Thoracic aorta (tissue), 2 donors: ENCODE results near the gene ILKAP. TPM values are rescaled to one million over a fixed set of nuclear protein-coding genes. Genes with fewer than 3 reads are reported as not detected.

Experiments used
- ATAC-seq: fragments of 150-250 bp; one replicate; pipeline ENCODE4 v1.8.0; 2017; ENCODE audit warnings: low read depth; ENCODE audit not compliant: insufficient number of reproducible peaks, low FRiP score
- DNase-seq: peaks from one replicate; pipeline ENCODE4 v3.0.0-alpha.2; 2020; ENCODE audit warnings: low spot score
- H3K27ac ChIP-seq, 2 donors: fragments of 200-600 bp; sonication (generic); 1 replicate in 1 of 2; 2 replicates in 1 of 2; pipeline ENCODE4 v1.5.1; 2016; ENCODE audit warnings: mild to moderate bottlenecking in 2 of 2, moderate library complexity in 2 of 2
- H3K27me3 ChIP-seq: fragments of 200-600 bp; sonication (generic); replicated peaks from 2 replicates; pipeline ENCODE4 v1.6.0; 2016; ENCODE audit warnings: mild to moderate bottlenecking; ENCODE audit not compliant: insufficient read depth
- H3K36me3 ChIP-seq: fragments of 200-600 bp; sonication (generic); one replicate; pipeline ENCODE4 v1.5.1; 2016
- H3K4me1 ChIP-seq, 2 donors: fragments of 200-600 bp; sonication (generic); 1 replicate in 1 of 2; 2 replicates in 1 of 2; pipeline versions ENCODE4 v1.5.1 to v1.6.0; 2016; ENCODE audit warnings: low read depth in 2 of 2, mild to moderate bottlenecking in 1 of 2; ENCODE audit not compliant: control insufficient read depth in 1 of 2
- H3K4me3 ChIP-seq: fragments of 200-600 bp; sonication (generic); 2 replicates; pipeline ENCODE4 v1.5.1; 2016; ENCODE audit warnings: mild to moderate bottlenecking
- H3K9me3 ChIP-seq: fragments of 200-600 bp; sonication (generic); 2 replicates; pipeline ENCODE4 v1.5.1; 2016
- total RNA-seq, 2 donors: library from RNA; depleted of rRNA; stranded (reverse); fragments of >200 nt; gene quantifications; one replicate each; pipeline versions ENCODE4 v1.1.0 to v1.2.3, GENCODE V29; 2016
- TF ChIP-seq, protein P1 (sequence below): fragments of 200-600 bp; sonication (generic); IDR thresholded peaks from one replicate; pipeline ENCODE4 v1.5.1; 2019; ENCODE audit warnings: antibody characterized with exemption

Gene ILKAP
- total RNA-seq, 2 donors from 2014 or later: 28.6 to 58.0 TPM

DNA sequence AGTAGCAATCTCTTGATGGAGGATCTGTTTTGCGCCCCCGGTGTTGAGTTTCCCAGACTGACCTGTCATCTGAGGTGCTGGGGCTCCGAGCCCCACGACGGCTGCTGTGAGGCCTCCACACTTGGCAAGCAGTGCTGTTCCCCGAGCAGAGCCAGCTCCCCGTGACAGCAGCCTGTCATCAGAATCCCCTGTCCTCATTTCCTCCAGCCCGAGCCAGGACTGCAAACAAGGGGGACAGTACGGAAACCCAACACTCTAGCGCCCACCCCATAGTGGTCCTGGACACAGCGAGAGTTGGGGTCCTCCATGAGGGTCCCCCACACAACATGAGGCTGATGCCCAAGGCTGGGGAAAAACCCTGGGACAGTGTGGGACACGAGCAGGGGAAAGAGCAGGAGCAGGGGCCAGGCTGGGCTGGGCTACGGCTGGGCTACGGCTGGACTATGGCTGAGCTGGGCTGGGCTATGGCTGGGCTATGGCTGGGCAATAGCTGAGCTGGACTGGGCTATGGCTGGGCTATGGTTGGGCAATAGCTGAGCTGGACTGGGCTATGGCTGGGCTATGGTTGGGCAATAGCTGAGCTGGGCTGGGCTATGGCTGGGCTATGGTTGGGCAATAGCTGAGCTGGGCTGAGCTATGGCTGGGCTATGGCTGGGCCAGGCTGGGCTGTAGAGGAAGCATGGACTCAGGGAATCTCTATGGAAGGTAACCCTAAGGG lies 66.5 kb downstream of the ILKAP start:
- no peaks in the 10 kb centered on the region for H3K36me3 ChIP-seq
- TF ChIP-seq, protein P1, sequence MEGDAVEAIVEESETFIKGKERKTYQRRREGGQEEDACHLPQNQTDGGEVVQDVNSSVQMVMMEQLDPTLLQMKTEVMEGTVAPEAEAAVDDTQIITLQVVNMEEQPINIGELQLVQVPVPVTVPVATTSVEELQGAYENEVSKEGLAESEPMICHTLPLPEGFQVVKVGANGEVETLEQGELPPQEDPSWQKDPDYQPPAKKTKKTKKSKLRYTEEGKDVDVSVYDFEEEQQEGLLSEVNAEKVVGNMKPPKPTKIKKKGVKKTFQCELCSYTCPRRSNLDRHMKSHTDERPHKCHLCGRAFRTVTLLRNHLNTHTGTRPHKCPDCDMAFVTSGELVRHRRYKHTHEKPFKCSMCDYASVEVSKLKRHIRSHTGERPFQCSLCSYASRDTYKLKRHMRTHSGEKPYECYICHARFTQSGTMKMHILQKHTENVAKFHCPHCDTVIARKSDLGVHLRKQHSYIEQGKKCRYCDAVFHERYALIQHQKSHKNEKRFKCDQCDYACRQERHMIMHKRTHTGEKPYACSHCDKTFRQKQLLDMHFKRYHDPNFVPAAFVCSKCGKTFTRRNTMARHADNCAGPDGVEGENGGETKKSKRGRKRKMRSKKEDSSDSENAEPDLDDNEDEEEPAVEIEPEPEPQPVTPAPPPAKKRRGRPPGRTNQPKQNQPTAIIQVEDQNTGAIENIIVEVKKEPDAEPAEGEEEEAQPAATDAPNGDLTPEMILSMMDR: no peak
- ATAC-seq (no peak), DNase-seq (no peak)
- H3K4me1 ChIP-seq: peaks cover 14 to 43% of the 10 kb centered on the region in 2 donors
- no peak overlapping the region for H3K27ac ChIP-seq
- no peaks in the 10 kb centered on the region for H3K27me3 ChIP-seq
- no peak overlapping the region for H3K4me3 ChIP-seq
- no peaks in the 10 kb centered on the region for H3K9me3 ChIP-seq

DNA sequence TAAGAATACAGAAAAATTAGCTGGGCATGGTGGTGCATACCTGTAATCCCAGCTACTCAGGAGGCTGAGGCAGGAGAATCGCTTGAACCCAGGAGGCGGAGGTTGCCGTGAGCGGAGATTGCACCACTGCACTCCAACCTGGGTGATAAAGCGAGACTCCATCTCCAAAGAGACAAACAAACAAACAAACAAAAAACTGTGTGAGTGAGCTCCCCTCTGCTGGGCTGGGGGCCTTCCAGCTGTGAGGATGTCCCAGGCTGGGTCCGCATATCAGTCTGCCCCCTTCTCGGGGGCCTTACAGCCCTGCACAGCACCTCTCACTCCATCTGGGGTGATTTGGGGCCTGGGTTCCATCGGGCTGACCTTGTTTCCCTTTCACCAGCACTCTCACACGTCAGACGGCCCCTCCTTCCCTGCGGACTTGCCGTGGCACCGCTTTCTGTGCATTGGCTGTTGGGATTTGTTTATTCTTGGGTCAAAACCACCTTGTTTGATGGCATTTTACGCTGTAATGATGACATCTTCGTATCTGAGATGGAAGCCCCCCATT lies 67.8 kb downstream of the ILKAP start:
- Histone ChIP-seq H3K36me3 (no peaks in the 10 kb centered on the region), H3K4me1 (peaks cover 10 to 30% of the 10 kb centered on the region in 2 donors), H3K27ac (no peak overlapping the region), H3K9me3 (no peaks in the 10 kb centered on the region), H3K27me3 (no peaks in the 10 kb centered on the region), H3K4me3 (no peak overlapping the region)
- DNase-seq (no peak), ATAC-seq (no peak)
- TF ChIP-seq, protein P1: no peak

DNA sequence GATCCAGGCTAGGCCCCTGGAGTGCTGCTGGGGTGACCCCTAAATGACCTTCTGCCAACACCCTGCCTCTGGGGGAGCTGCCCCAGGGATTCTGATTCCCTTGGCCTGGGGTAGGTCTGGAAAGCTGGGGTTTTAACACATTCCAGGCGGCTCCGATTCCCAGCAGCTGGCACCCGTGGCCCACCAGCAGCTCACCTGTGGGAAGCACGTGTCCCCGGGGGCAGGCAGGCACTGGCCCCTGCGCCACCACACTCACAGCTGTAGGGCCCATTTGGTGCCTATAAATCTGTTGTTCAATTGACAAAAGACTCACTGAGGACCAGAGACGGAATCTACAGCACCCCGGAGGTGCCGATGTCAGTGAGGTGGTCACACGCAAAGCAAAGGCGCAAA lies 69.1 kb downstream of the ILKAP start:
- H3K4me1 ChIP-seq: peaks cover 10 to 19% of the 10 kb centered on the region in 2 donors
- no peak overlapping the region for H3K4me3 ChIP-seq
- no peaks in the 10 kb centered on the region for H3K36me3 ChIP-seq
- DNase-seq: no peak
- no peak for ATAC-seq
- no peaks in the 10 kb centered on the region for H3K27me3 ChIP-seq
- no peak overlapping the region for H3K27ac ChIP-seq
- TF ChIP-seq, protein P1: no peak
- H3K9me3 ChIP-seq: no peaks in the 10 kb centered on the region

DNA sequence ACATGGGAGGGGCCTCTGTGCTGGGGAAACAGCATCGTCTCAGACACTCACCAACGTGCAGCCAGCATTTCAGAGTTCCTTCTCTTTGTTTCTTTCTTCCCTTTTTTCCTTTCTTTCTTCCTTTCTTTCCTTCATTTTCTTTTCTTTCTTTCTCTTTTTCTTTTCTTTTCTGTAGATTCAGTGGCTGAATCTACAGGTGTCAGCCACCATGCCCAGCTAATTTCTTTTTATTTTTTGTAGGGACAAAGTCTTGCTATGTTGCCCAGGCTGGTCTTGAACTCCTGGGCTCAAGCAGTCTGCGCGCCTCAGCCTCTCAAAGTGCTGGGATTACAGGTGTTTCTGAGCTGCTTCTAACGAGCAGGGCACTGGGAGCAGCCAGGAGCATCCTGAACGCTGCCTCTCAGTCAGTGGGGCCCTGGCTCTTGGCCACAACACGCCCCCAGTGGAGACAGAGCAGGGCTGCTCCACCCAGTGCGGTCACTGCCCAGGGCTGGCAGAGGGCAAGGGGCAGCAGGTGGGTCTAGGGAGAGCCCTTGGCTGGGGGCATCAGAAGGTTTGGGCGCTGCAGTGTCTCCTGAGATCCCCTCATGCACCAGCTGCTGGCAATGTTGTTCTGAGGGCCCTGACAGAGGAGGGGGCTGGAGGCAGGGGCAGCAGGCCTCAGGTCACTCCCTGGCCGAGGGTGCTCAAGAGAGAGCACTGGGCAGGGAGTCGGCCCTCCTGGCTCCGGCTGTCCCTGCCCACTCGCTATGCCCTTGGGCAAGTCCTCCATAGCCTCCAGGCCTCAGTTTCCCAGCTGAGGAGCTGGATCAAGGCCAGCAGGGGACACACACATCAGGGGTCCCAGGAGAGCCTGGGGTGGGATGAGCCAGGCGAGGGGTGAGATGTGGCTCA lies 69.7 kb downstream of the ILKAP start:
- no peak overlapping the region for H3K27ac ChIP-seq
- DNase-seq (no peak), ATAC-seq (no peak)
- TF ChIP-seq, protein P1: no peak
- H3K36me3 ChIP-seq: no peaks in the 10 kb centered on the region
- no peaks in the 10 kb centered on the region for H3K27me3 ChIP-seq
- no peak overlapping the region for H3K4me3 ChIP-seq
- H3K9me3 ChIP-seq: no peaks in the 10 kb centered on the region
- peaks cover 10 to 13% of the 10 kb centered on the region in 2 donors for H3K4me1 ChIP-seq
